ENCODE measurements around the gene RPS27L. TPM values are rescaled to one million over a fixed set of nuclear protein-coding genes. Genes with fewer than 3 reads are reported as not detected.

The RPS27L gene
- total and polyA plus RNA-seq, 2 experiments from 2014 or later = 85.9 to 1,011 TPM

GRCh38 chr15:63186065-63186464 is 28.8 kb upstream of the RPS27L start (continued):
- TF ChIP-seq ZNF462 (CRISPR knock-in tag; IDR thresholded peaks at IDR 0.05) (no peak), ZNF331 (CRISPR knock-in tag; IDR thresholded peaks at IDR 0.05; ENCODE audit: low read depth) (no peak), POLR2AphosphoS5 (IDR thresholded peaks at IDR 0.05; ENCODE audit: low read depth) (no peak), JUNB (IDR thresholded peaks at IDR 0.05; ENCODE audit: unreplicated experiment) (no peak), EZH2 (IDR thresholded peaks at IDR 0.05; ENCODE audit: low read depth, unreplicated experiment) (no peak), ETS1 (IDR thresholded peaks at IDR 0.05) (no peak), EZH2phosphoT487 (IDR thresholded peaks at IDR 0.05; ENCODE audit: unreplicated experiment) (no peak), CREB1 (CRISPR knock-in tag; IDR thresholded peaks at IDR 0.05; ENCODE audit: low read depth) (no peak)

- H3K79me2 ChIP-seq (replicated peaks; ENCODE audit: insufficient read depth) = peaks cover 6% of the 10 kb centered on the region; the same call in 1 of the 2 replicates
- Mint-ChIP-seq H3K4me1 (peaks cover 11% of the 10 kb centered on the region), H3K27me3 (ENCODE audit: insufficient read depth, low read depth, poor library complexity) (peaks cover 9% of the 10 kb centered on the region), H3K36me3 (ENCODE audit: low read depth) (no peaks in the 10 kb centered on the region), H3K27ac (no peak overlapping the region), H3K4me3 (no peak overlapping the region), H3K9me3 (no peaks in the 10 kb centered on the region)
- no peaks in the 10 kb centered on the region for H4K20me1 ChIP-seq (replicated peaks; ENCODE audit: insufficient read depth)
- no peak overlapping the region for H3K4me2 ChIP-seq
- H3K36me3 ChIP-seq (ENCODE audit: insufficient read depth) = no peaks in the 10 kb centered on the region
- no peak overlapping the region for H3K27ac ChIP-seq (ENCODE audit: low read depth)
- H3K4me1 ChIP-seq (ENCODE audit: insufficient read depth) = peaks cover 15% of the 10 kb centered on the region
- H3K27me3 ChIP-seq (ENCODE audit: insufficient read depth) = no peaks in the 10 kb centered on the region
- H3K4me3 ChIP-seq = no peak overlapping the region
- no peaks in the 10 kb centered on the region; the same call in 1 of the 2 replicates for H3F3A ChIP-seq (replicated peaks; ENCODE audit: low read depth)
- DNase-seq (ENCODE audit: low spot score) = no peak
- no peaks in the 10 kb centered on the region for H3K9me2 ChIP-seq (ENCODE audit: insufficient read depth)
- 0 out of 2 replicates have a peak overlapping the region, but pooled peaks have one; percentile 38 for H2AFZ ChIP-seq
- no peak for ATAC-seq
- no peak for TF ChIP-seq REST (IDR thresholded peaks at IDR 0.05; ENCODE audit: unreplicated experiment)
These were observed 27.9 kb upstream of the RPS27L start for GRCh38 chr15:63185206-63185605.

All from GM23338 (cell line).